ENCODE results near the gene TUSC2. TPM values are rescaled to one million over a fixed set of nuclear protein-coding genes. Genes with fewer than 3 reads are reported as not detected.
A peak's percentile ranks its signal among the peaks of the same experiment; 100 is the strongest.

Gene TUSC2
- total and polyA plus RNA-seq, 2 of the 13 experiments (the other 11 are each of a cell fraction or from before 2014, with no cell fraction given): 36.7 to 39.1 TPM

DNA sequence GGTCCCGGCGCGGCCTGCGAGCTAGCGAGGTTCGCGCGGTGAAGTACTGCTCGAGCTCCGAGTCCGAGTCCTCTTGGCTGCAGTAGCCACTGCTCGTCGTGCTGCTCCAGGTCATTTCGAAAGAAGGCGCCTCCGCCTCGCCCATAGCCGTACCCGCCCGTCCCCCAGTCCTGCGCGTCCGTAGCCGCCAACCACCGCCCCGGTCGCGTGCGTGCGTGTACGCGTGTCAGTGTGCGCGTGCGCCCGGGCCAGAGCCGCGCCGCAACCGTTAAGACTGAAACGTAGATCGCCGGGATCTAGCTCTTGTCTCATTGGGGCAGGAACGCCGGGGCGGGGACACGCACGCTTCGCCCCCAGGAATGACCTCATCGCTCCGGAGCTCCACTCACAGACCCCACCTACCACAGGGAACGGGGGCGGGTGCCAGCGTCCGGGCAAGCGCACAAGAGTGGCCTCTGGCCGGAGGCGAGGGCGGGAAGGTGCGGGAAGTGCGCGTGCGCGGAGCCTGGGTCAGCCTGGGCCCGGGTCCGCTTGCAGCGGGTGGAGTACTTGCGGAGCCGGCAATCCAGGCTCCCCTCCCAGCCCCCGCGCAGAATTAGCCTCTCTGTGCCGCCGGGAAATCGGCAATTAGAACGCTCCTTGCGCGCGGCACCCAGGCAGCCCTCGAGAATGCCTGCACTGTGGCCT, 9.3 kb upstream of the TUSC2 start (continued):
- TF ChIP-seq JDP2 (CRISPR knock-in tag; IDR thresholded peaks at IDR 0.05; ENCODE audit: borderline replicate concordance) (no peak), ZNF704 (CRISPR knock-in tag; IDR thresholded peaks at IDR 0.05; ENCODE audit: borderline replicate concordance) (peak; percentile 71; the same call in 1 of the 2 replicates), NFIC (IDR thresholded peaks at IDR 0.05; ENCODE audit: low read length) (no peak), FIP1L1 (IDR thresholded peaks at IDR 0.05; ENCODE audit: borderline replicate concordance, insufficient read depth, low read depth, low read length) (no peak), TRIM22 (IDR thresholded peaks at IDR 0.05) (no peak), TARDBP (CRISPR knock-in tag; IDR thresholded peaks at IDR 0.05) (peak; percentile 87), SMAD3 (CRISPR knock-in tag; IDR thresholded peaks at IDR 0.05) (no peak), SRSF1 (optimal IDR thresholded peaks at IDR 0.05; ENCODE audit: low read depth, low read length) (no peak), ZNF180 (CRISPR knock-in tag; IDR thresholded peaks at IDR 0.05; ENCODE audit: borderline replicate concordance, low read depth) (no peak), DMAP1 (CRISPR knock-in tag; IDR thresholded peaks at IDR 0.05) (peak; percentile 78; the same call in 1 of the 2 replicates), ZNF234 (CRISPR knock-in tag; conservative IDR thresholded peaks at IDR 0.05) (no peak), NR2F2 (IDR thresholded peaks at IDR 0.05; ENCODE audit: borderline replicate concordance, low read depth) (no peak), NBN (conservative IDR thresholded peaks at IDR 0.05) (no peak), ZSCAN20 (CRISPR knock-in tag; IDR thresholded peaks at IDR 0.05; ENCODE audit: borderline replicate concordance) (0 out of 2 replicates have a peak, but pooled peaks have one; percentile 33), ZNF260 (CRISPR knock-in tag; IDR thresholded peaks at IDR 0.05; ENCODE audit: borderline replicate concordance, low read depth) (no peak), SSRP1 (CRISPR knock-in tag; IDR thresholded peaks at IDR 0.05) (no peak; the same call in 1 of the 2 replicates), RFX3 (CRISPR knock-in tag; IDR thresholded peaks at IDR 0.05) (no peak), ZNF326 (CRISPR knock-in tag; IDR thresholded peaks at IDR 0.05; ENCODE audit: borderline replicate concordance) (no peak), ZNF253 (CRISPR knock-in tag; IDR thresholded peaks at IDR 0.05; ENCODE audit: borderline replicate concordance) (peak; percentile 61; the same call in 1 of the 2 replicates), ZNF350 (CRISPR knock-in tag; IDR thresholded peaks at IDR 0.05; ENCODE audit: borderline replicate concordance, low read depth) (peak; percentile 70), ZSCAN29 (CRISPR knock-in tag; conservative IDR thresholded peaks at IDR 0.05) (peak; percentile 60), ZNF569 (CRISPR knock-in tag; IDR thresholded peaks at IDR 0.05; ENCODE audit: borderline replicate concordance) (peak; percentile 81; the same call in 1 of the 2 replicates), BATF2 (CRISPR knock-in tag; IDR thresholded peaks at IDR 0.05) (peak; percentile 80; the same call in 1 of the 2 replicates), KLF16 (CRISPR knock-in tag; IDR thresholded peaks at IDR 0.05) (peak in 1 of 2 experiments; percentile 47; a peak in 2 of 4 replicates), ZNF550 (CRISPR knock-in tag; IDR thresholded peaks at IDR 0.05; ENCODE audit: borderline replicate concordance) (no peak), TEAD2 (CRISPR knock-in tag; IDR thresholded peaks at IDR 0.05) (no peak), ZNF619 (CRISPR knock-in tag; IDR thresholded peaks at IDR 0.05) (no peak)

Data from HepG2 (cell line).